Caco-2 (cell line): ENCODE measurements around the gene ADAMTSL2. TPM values are rescaled to one million over a fixed set of nuclear protein-coding genes. Genes with fewer than 3 reads are reported as not detected.

Experiments used
- BruUV-seq: library from RNA; stranded (reverse); fragments of 400-500 nt; replicated peaks from 2 replicates; lab custom pipeline; 2021; lab: Mats Ljungman, UMichigan
- CTCF ChIA-PET: fragments of 300-600 bp; sonication (Branson Sonifier 250); formaldehyde crosslinking; loops from one replicate; lab custom pipeline; 2022; ENCODE audit warnings: antibody characterized with exemption; lab: Charles Lee
- POLR2A ChIA-PET: fragments of 300-600 bp; sonication (Branson Sonifier 250); formaldehyde crosslinking; loops from one replicate; lab custom pipeline; 2022; ENCODE audit warnings: antibody characterized with exemption; lab: Charles Lee
- DNase-seq, 2 experiments: peaks; one replicate each; pipeline versions ENCODE4 v3.0.0 to v3.0.0-alpha.2; 2020 to 2022
- H3K27me3 ChIP-seq: replicated peaks from 2 replicates; pipeline ENCODE4 v1.6.0; 2011; ENCODE audit warnings: low read length; ENCODE audit not compliant: control insufficient read depth, insufficient read depth
- H3K36me3 ChIP-seq: 2 replicates; pipeline ENCODE4 v1.5.1; 2011; ENCODE audit warnings: low read length; ENCODE audit not compliant: control insufficient read depth, insufficient read depth
- H3K4me1 ChIP-seq: fragments of 250-450 bp; sonication (Bioruptor Pico); 2 replicates; pipeline ENCODE4 v1.5.1; 2020; ENCODE audit warnings: mild to moderate bottlenecking
- H3K4me3 ChIP-seq: 2 replicates; pipeline ENCODE4 v1.5.1; 2011; ENCODE audit warnings: low read depth, mild to moderate bottlenecking, control low read depth, low read length
- H3K9me3 ChIP-seq: fragments of 250-450 bp; sonication (Bioruptor Pico); 2 replicates; pipeline ENCODE4 v1.5.1; 2020; ENCODE audit warnings: mild to moderate bottlenecking, moderate library complexity
- H3K27ac Mint-ChIP-seq: one replicate; pipeline ENCODE4 v1.8.0; 2022; ENCODE audit warnings: mixed read lengths; ENCODE audit not compliant: unreplicated experiment
- H3K27me3 Mint-ChIP-seq: one replicate; pipeline ENCODE4 v1.8.0; 2022; ENCODE audit warnings: mixed read lengths; ENCODE audit not compliant: insufficient read depth, unreplicated experiment
- H3K36me3 Mint-ChIP-seq: one replicate; pipeline ENCODE4 v1.8.0; 2022; ENCODE audit warnings: mild to moderate bottlenecking, mixed read lengths; ENCODE audit not compliant: insufficient read depth, unreplicated experiment
- H3K4me1 Mint-ChIP-seq: one replicate; pipeline ENCODE4 v1.8.0; 2022; ENCODE audit warnings: low read depth, mixed read lengths; ENCODE audit not compliant: unreplicated experiment
- H3K4me3 Mint-ChIP-seq: one replicate; pipeline ENCODE4 v1.8.0; 2022; ENCODE audit warnings: mild to moderate bottlenecking, moderate library complexity, mixed read lengths; ENCODE audit not compliant: unreplicated experiment
- H3K9me3 Mint-ChIP-seq: one replicate; pipeline ENCODE4 v1.8.0; 2022; ENCODE audit warnings: mixed read lengths; ENCODE audit not compliant: unreplicated experiment
- CTCF ChIP-seq, 2 experiments: fragments of 200-600 bp in 1 of 2; IDR thresholded peaks; 1 replicate in 1 of 2; 2 replicates in 1 of 2; pipeline versions ENCODE4 v1.5.1 to v1.8.0; 2011 to 2022; ENCODE audit warnings: antibody characterized with exemption in 1 of 2, control low read depth in 1 of 2, inconsistent platforms in 1 of 2, low read depth in 1 of 2, low read length in 1 of 2, mild to moderate bottlenecking in 1 of 2, moderate library complexity in 1 of 2; ENCODE audit not compliant: insufficient read depth in 1 of 2, severe bottlenecking in 1 of 2, unreplicated experiment in 1 of 2
- intact Hi-C: fragments of 100-400 bp; cut with micrococcal nuclease; formaldehyde crosslinking; loops from one replicate; pipeline ENCODE4 v1.10.0; 2022; ENCODE audit not compliant: unreplicated experiment
- total RNA-seq: library from RNA; stranded (reverse); gene quantifications from 2 replicates; pipeline ENCODE4 v1.2.3, GENCODE V29; 2022

Gene ADAMTSL2
- total RNA-seq, 1 experiment from 2014 or later: 0.68 TPM

- no TSS peak for BruUV-seq
- intact Hi-C loops: no loop called here
- no peak for DNase-seq
- ChIA-PET POLR2A (no interaction called here), CTCF (no interaction called here)
- H3K27me3 Mint-ChIP-seq: no peaks in the 10 kb centered on the region
- H3K36me3 ChIP-seq: no peaks in the 10 kb centered on the region
- H3K4me1 ChIP-seq: 0 out of 2 replicates have a peak, but pooled peaks cover 3% of the 10 kb centered on the region
- H3K9me3 ChIP-seq: no peaks in the 10 kb centered on the region
- no peak overlapping the region for H3K4me3 Mint-ChIP-seq
- H3K4me1 Mint-ChIP-seq: no peaks in the 10 kb centered on the region
- H3K4me3 ChIP-seq: no peak overlapping the region
- no peak overlapping the region for H3K27ac Mint-ChIP-seq
- no peaks in the 10 kb centered on the region for H3K9me3 Mint-ChIP-seq
- H3K36me3 Mint-ChIP-seq: no peaks in the 10 kb centered on the region
- H3K27me3 ChIP-seq: no peaks in the 10 kb centered on the region
- no peak for TF ChIP-seq CTCF (IDR thresholded peaks at IDR 0.05; ENCODE audit: insufficient read depth in 1 of 2, low read depth in 1 of 2, low read length in 1 of 2, severe bottlenecking in 1 of 2, unreplicated experiment in 1 of 2)
These were observed 23.5 kb upstream of the ADAMTSL2 start for GRCh38 chr9:133510926-133511505.

GRCh38 chr9:133511607-133512006, 22.9 kb upstream of the ADAMTSL2 start:
- DNase-seq: no peak
- H3K36me3 ChIP-seq: no peaks in the 10 kb centered on the region
- no peaks in the 10 kb centered on the region for H3K4me1 Mint-ChIP-seq
- no peak for TF ChIP-seq CTCF (IDR thresholded peaks at IDR 0.05; ENCODE audit: insufficient read depth in 1 of 2, low read depth in 1 of 2, low read length in 1 of 2, severe bottlenecking in 1 of 2, unreplicated experiment in 1 of 2)
- no peaks in the 10 kb centered on the region for H3K9me3 Mint-ChIP-seq
- 0 out of 2 replicates have a peak, but pooled peaks cover 3% of the 10 kb centered on the region for H3K4me1 ChIP-seq
- H3K27me3 Mint-ChIP-seq: no peaks in the 10 kb centered on the region
- no peaks in the 10 kb centered on the region for H3K9me3 ChIP-seq
- ChIA-PET CTCF (no interaction called here), POLR2A (no interaction called here)
- H3K27me3 ChIP-seq: no peaks in the 10 kb centered on the region
- intact Hi-C loops: no loop called here
- H3K4me3 Mint-ChIP-seq: no peak overlapping the region
- H3K36me3 Mint-ChIP-seq: no peaks in the 10 kb centered on the region
- BruUV-seq: no TSS peak
- no peak overlapping the region for H3K27ac Mint-ChIP-seq
- no peak overlapping the region for H3K4me3 ChIP-seq

- TF ChIP-seq CTCF (IDR thresholded peaks at IDR 0.05; ENCODE audit: insufficient read depth in 1 of 2, low read depth in 1 of 2, low read length in 1 of 2, severe bottlenecking in 1 of 2, unreplicated experiment in 1 of 2): no peak
- Histone ChIP-seq H3K9me3 (no peaks in the 10 kb centered on the region), H3K27me3 (no peaks in the 10 kb centered on the region), H3K4me3 (no peak overlapping the region), H3K36me3 (no peaks in the 10 kb centered on the region), H3K4me1 (0 out of 2 replicates have a peak, but pooled peaks cover 3% of the 10 kb centered on the region)
- no peak for DNase-seq
- H3K4me3 Mint-ChIP-seq: no peak overlapping the region
- H3K4me1 Mint-ChIP-seq: no peaks in the 10 kb centered on the region
- H3K27me3 Mint-ChIP-seq: no peaks in the 10 kb centered on the region
- H3K36me3 Mint-ChIP-seq: no peaks in the 10 kb centered on the region
- no peaks in the 10 kb centered on the region for H3K9me3 Mint-ChIP-seq
- ChIA-PET POLR2A (no interaction called here), CTCF (no interaction called here)
- intact Hi-C loops: no loop called here
- H3K27ac Mint-ChIP-seq: no peak overlapping the region
- BruUV-seq: no TSS peak
These were observed 22.0 kb upstream of the ADAMTSL2 start for GRCh38 chr9:133512253-133513213.
